Bronchial epithelial cell (primary cell): Measurements from ENCODE around the gene MAPK8IP1. TPM values are rescaled to one million over a fixed set of nuclear protein-coding genes. Genes with fewer than 3 reads are reported as not detected.

Experiments
- DNase-seq: peaks from one replicate; pipeline ENCODE4 v3.0.0-alpha.2; 2010; ENCODE audit warnings: low read depth
- FAIRE-seq: peaks from 2 replicates; lab custom pipeline; 2011; peaks lifted over from hg19 to GRCh38; lab: Jason Lieb, UNC
- H3K27me3 ChIP-seq: 2 replicates; pipeline ENCODE4 v1.5.1; 2011; ENCODE audit warnings: low read length; ENCODE audit not compliant: control insufficient read depth, insufficient read depth
- H3K36me3 ChIP-seq: 2 replicates; pipeline ENCODE4 v1.5.1; 2011; ENCODE audit warnings: low read length; ENCODE audit not compliant: control insufficient read depth, insufficient read depth
- H3K4me3 ChIP-seq: 2 replicates; pipeline ENCODE4 v1.5.1; 2011; ENCODE audit warnings: mild to moderate bottlenecking, low read depth, low read length, control low read depth
- CTCF ChIP-seq: IDR thresholded peaks from 2 replicates; pipeline ENCODE4 v1.5.1; 2011; ENCODE audit warnings: mild to moderate bottlenecking, moderate library complexity, low read length, control low read depth, inconsistent platforms; ENCODE audit not compliant: insufficient read depth, severe bottlenecking
- total RNA-seq: library from RNA; depleted of rRNA; stranded (reverse); fragments of >200 nt; gene quantifications from 2 replicates; pipeline ENCODE4 v1.2.1, GENCODE V29; 2014

MAPK8IP1 gene
- total RNA-seq, 1 donor from 2014 or later: 0.26 TPM

- Histone ChIP-seq H3K27me3 (no peaks in the 10 kb centered on the region), H3K36me3 (peaks cover 21% of the 10 kb centered on the region), H3K4me3 (no peak overlapping the region)
- DNase-seq: no peak
- no peak for TF ChIP-seq CTCF
- no peak for FAIRE-seq
These were observed 21.4 kb upstream of the MAPK8IP1 start for GRCh38 chr11:45864041-45864440.

GRCh38 chr11:45869551-45869950 is 15.9 kb upstream of the MAPK8IP1 start:
- DNase-seq (no peak), FAIRE-seq (no peak)
- no peak for TF ChIP-seq CTCF
- Histone ChIP-seq H3K36me3 (peaks cover 37% of the 10 kb centered on the region), H3K4me3 (no peak overlapping the region), H3K27me3 (no peaks in the 10 kb centered on the region)

GRCh38 chr11:45870706-45871105 is 14.7 kb upstream of the MAPK8IP1 start:
- no peak for DNase-seq
- TF ChIP-seq CTCF: no peak
- FAIRE-seq: no peak
- peaks cover 34% of the 10 kb centered on the region for H3K36me3 ChIP-seq
- no peak overlapping the region for H3K4me3 ChIP-seq
- H3K27me3 ChIP-seq: no peaks in the 10 kb centered on the region

GRCh38 chr11:45871638-45872037 is 13.8 kb upstream of the MAPK8IP1 start:
- Histone ChIP-seq H3K4me3 (no peak overlapping the region), H3K36me3 (peaks cover 31% of the 10 kb centered on the region), H3K27me3 (no peaks in the 10 kb centered on the region)
- no peak for DNase-seq
- FAIRE-seq: no peak
- no peak for TF ChIP-seq CTCF

- H3K36me3 ChIP-seq: peaks cover 28% of the 10 kb centered on the region
- no peak for FAIRE-seq
- TF ChIP-seq CTCF: peak; percentile 84
- no peaks in the 10 kb centered on the region for H3K27me3 ChIP-seq
- H3K4me3 ChIP-seq: no peak overlapping the region
- peak; percentile 74 for DNase-seq
These were observed 12.6 kb upstream of the MAPK8IP1 start for GRCh38 chr11:45872651-45873356.

GRCh38 chr11:45876401-45876800 is 9.1 kb upstream of the MAPK8IP1 start:
- H3K36me3 ChIP-seq: peaks cover 10% of the 10 kb centered on the region
- no peak for FAIRE-seq
- DNase-seq: no peak
- no peak for TF ChIP-seq CTCF
- no peaks in the 10 kb centered on the region for H3K27me3 ChIP-seq
- no peak overlapping the region for H3K4me3 ChIP-seq
